Measurements from ENCODE around the gene TRABD2B. TPM values are rescaled to one million over a fixed set of nuclear protein-coding genes. Genes with fewer than 3 reads are reported as not detected.

TRABD2B gene
- total and polyA plus RNA-seq, 4 donors: 0.28 to 2.6 (median 1.3) TPM

GRCh38 chr1:47885062-47885830 is 111.9 kb downstream of the TRABD2B start:
- no peak overlapping the region for H3K27ac ChIP-seq (ENCODE audit: low read depth in 1 of 2, low read length in 2 of 2)
- no peak overlapping the region for H3K4me3 ChIP-seq (ENCODE audit: low read depth in 1 of 3, low read length in 3 of 3)
- no peaks in the 10 kb centered on the region for H3K9me3 ChIP-seq (ENCODE audit: control insufficient read depth in 4 of 4, low read length in 3 of 4)
- H3K9ac ChIP-seq (ENCODE audit: low read depth in 1 of 2, low read length in 2 of 2): no peak overlapping the region
- WGBS: 92% methylated on average over 8 of the region's 8 CpGs
- TF ChIP-seq, protein P1, sequence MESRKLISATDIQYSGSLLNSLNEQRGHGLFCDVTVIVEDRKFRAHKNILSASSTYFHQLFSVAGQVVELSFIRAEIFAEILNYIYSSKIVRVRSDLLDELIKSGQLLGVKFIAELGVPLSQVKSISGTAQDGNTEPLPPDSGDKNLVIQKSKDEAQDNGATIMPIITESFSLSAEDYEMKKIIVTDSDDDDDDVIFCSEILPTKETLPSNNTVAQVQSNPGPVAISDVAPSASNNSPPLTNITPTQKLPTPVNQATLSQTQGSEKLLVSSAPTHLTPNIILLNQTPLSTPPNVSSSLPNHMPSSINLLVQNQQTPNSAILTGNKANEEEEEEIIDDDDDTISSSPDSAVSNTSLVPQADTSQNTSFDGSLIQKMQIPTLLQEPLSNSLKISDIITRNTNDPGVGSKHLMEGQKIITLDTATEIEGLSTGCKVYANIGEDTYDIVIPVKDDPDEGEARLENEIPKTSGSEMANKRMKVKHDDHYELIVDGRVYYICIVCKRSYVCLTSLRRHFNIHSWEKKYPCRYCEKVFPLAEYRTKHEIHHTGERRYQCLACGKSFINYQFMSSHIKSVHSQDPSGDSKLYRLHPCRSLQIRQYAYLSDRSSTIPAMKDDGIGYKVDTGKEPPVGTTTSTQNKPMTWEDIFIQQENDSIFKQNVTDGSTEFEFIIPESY (IDR thresholded peaks at IDR 0.05): no peak
- TF ChIP-seq, protein P2, sequence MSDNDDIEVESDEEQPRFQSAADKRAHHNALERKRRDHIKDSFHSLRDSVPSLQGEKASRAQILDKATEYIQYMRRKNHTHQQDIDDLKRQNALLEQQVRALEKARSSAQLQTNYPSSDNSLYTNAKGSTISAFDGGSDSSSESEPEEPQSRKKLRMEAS (IDR thresholded peaks at IDR 0.05): no peak
- TF ChIP-seq NR2F2 (IDR thresholded peaks at IDR 0.05): no peak
- TF ChIP-seq RXRA (IDR thresholded peaks at IDR 0.05): no peak
- no peak for TF ChIP-seq FOXA2 (IDR thresholded peaks at IDR 0.05)
- no peak for TF ChIP-seq YY1 (IDR thresholded peaks at IDR 0.05)
- no peak for TF ChIP-seq FOXA1 (IDR thresholded peaks at IDR 0.05)
- no peak for TF ChIP-seq CTCF (IDR thresholded peaks at IDR 0.05; ENCODE audit: low read depth, low read length, missing input control)
- no peak for TF ChIP-seq HNF4G (IDR thresholded peaks at IDR 0.05)
- no peak for TF ChIP-seq ATF3 (IDR thresholded peaks at IDR 0.05)
- TF ChIP-seq JUND (IDR thresholded peaks at IDR 0.05): no peak
- no peak for TF ChIP-seq EGR1 (IDR thresholded peaks at IDR 0.05; ENCODE audit: low read depth in 2 of 2)
- no peaks in the 10 kb centered on the region for H3K27me3 ChIP-seq (ENCODE audit: control insufficient read depth in 4 of 4, insufficient read depth in 4 of 4, low read length in 3 of 4)
- no peaks in the 10 kb centered on the region for H3K4me1 ChIP-seq (ENCODE audit: control insufficient read depth in 4 of 4, insufficient read depth in 4 of 4, low read length in 3 of 4)
- no peak for DNase-seq (ENCODE audit: low spot score)
- H3K36me3 ChIP-seq (ENCODE audit: control insufficient read depth in 4 of 4, insufficient read depth in 3 of 4, low read depth in 1 of 4, low read length in 3 of 4): no peaks in the 10 kb centered on the region

DNA sequence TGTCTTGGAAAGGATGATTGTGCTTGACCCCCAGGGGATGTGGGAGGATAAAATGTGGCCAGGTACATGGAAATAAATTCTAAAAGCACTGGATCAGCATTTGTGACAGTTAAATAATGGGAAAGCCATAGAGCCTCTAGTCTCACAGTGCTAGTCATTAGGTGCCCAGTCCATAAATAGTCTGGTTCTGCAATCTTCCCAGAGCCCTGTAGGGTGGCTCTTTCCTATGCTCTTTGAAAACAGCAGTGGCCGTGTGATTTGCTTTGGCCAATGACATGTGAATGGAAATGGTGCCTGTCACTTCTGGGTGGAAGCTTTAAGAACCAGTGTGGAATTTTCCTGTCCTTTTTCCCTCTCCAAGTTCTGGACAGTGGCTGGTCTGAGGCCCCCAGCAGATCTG is 113.2 kb downstream of the TRABD2B start:
- H3K9me3 ChIP-seq (ENCODE audit: control insufficient read depth in 4 of 4, low read length in 3 of 4): no peaks in the 10 kb centered on the region
- no peak overlapping the region for H3K9ac ChIP-seq (ENCODE audit: low read depth in 1 of 2, low read length in 2 of 2)
- no peaks in the 10 kb centered on the region for H3K36me3 ChIP-seq (ENCODE audit: control insufficient read depth in 4 of 4, insufficient read depth in 3 of 4, low read depth in 1 of 4, low read length in 3 of 4)
- DNase-seq (ENCODE audit: low spot score): no peak
- TF ChIP-seq, protein P3, sequence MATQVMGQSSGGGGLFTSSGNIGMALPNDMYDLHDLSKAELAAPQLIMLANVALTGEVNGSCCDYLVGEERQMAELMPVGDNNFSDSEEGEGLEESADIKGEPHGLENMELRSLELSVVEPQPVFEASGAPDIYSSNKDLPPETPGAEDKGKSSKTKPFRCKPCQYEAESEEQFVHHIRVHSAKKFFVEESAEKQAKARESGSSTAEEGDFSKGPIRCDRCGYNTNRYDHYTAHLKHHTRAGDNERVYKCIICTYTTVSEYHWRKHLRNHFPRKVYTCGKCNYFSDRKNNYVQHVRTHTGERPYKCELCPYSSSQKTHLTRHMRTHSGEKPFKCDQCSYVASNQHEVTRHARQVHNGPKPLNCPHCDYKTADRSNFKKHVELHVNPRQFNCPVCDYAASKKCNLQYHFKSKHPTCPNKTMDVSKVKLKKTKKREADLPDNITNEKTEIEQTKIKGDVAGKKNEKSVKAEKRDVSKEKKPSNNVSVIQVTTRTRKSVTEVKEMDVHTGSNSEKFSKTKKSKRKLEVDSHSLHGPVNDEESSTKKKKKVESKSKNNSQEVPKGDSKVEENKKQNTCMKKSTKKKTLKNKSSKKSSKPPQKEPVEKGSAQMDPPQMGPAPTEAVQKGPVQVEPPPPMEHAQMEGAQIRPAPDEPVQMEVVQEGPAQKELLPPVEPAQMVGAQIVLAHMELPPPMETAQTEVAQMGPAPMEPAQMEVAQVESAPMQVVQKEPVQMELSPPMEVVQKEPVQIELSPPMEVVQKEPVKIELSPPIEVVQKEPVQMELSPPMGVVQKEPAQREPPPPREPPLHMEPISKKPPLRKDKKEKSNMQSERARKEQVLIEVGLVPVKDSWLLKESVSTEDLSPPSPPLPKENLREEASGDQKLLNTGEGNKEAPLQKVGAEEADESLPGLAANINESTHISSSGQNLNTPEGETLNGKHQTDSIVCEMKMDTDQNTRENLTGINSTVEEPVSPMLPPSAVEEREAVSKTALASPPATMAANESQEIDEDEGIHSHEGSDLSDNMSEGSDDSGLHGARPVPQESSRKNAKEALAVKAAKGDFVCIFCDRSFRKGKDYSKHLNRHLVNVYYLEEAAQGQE (IDR thresholded peaks at IDR 0.05): no peak
- TF ChIP-seq CTCF (IDR thresholded peaks at IDR 0.05; ENCODE audit: low read depth, low read length, missing input control) (no peak), JUND (IDR thresholded peaks at IDR 0.05) (no peak), HNF4G (IDR thresholded peaks at IDR 0.05) (no peak), EGR1 (IDR thresholded peaks at IDR 0.05; ENCODE audit: low read depth in 2 of 2) (no peak), FOXA2 (IDR thresholded peaks at IDR 0.05) (no peak), SP1 (IDR thresholded peaks at IDR 0.05) (no peak), FOXA1 (IDR thresholded peaks at IDR 0.05) (no peak), NR2F2 (IDR thresholded peaks at IDR 0.05) (no peak), RXRA (IDR thresholded peaks at IDR 0.05) (no peak)
- TF ChIP-seq, protein P2 (IDR thresholded peaks at IDR 0.05): no peak
- H3K27me3 ChIP-seq (ENCODE audit: control insufficient read depth in 4 of 4, insufficient read depth in 4 of 4, low read length in 3 of 4): no peaks in the 10 kb centered on the region
- no peaks in the 10 kb centered on the region for H3K4me1 ChIP-seq (ENCODE audit: control insufficient read depth in 4 of 4, insufficient read depth in 4 of 4, low read length in 3 of 4)
- H3K27ac ChIP-seq (ENCODE audit: low read depth in 1 of 2, low read length in 2 of 2): no peak overlapping the region
- no peak overlapping the region for H3K4me3 ChIP-seq (ENCODE audit: low read depth in 1 of 3, low read length in 3 of 3)
- 89% methylated on average over 1 of the region's 1 CpG for WGBS
